Mononuclear cell (primary cell): ENCODE measurements around the gene NOP9. TPM values are rescaled to one million over a fixed set of nuclear protein-coding genes. Genes with fewer than 3 reads are reported as not detected.

Source experiments
- H3K27me3 ChIP-seq: 2 replicates; pipeline ENCODE4 v1.6.0; 2011; ENCODE audit warnings: low read length, control low read depth; ENCODE audit not compliant: insufficient read depth
- H3K4me1 ChIP-seq: 2 replicates; pipeline ENCODE4 v1.5.1; 2011; ENCODE audit warnings: mild to moderate bottlenecking, low read length, control low read depth; ENCODE audit not compliant: insufficient read depth
- H3K4me3 ChIP-seq: 2 replicates; pipeline ENCODE4 v1.5.1; 2011; ENCODE audit warnings: mild to moderate bottlenecking, low read length, moderate library complexity
- H3K9me3 ChIP-seq: 2 replicates; pipeline ENCODE4 v1.5.1; 2011; ENCODE audit warnings: low read depth, mild to moderate bottlenecking, control low read depth, low read length
- total RNA-seq: library from RNA; depleted of rRNA; stranded (reverse); fragments of >200 nt; gene quantifications from one replicate; pipeline ENCODE4 v1.2.3, GENCODE V29; 2012

Gene NOP9
- total RNA-seq, 1 donor = 11.2 TPM

GRCh38 chr14:24271134-24271833 is 28.4 kb upstream of the NOP9 start, which contains the start of gene RABGGTA:
RABGGTA (minus strand) TSS chr14:24271597; CDS start chr14:24271115, 482 bp downstream.
- H3K9me3 ChIP-seq = no peaks in the 10 kb centered on the region
- H3K4me3 ChIP-seq = peak within 1 kb of the TSS; percentile 92
- peaks cover 54% of the 10 kb centered on the region for H3K4me1 ChIP-seq
- no peaks in the 10 kb centered on the region for H3K27me3 ChIP-seq

GRCh38 chr14:24271834-24272263 is 27.8 kb upstream of the NOP9 start:
- Histone ChIP-seq H3K27me3 (no peaks in the 10 kb centered on the region), H3K4me3 (peak overlapping the region; percentile 92), H3K4me1 (peaks cover 60% of the 10 kb centered on the region), H3K9me3 (no peaks in the 10 kb centered on the region)

GRCh38 chr14:24272467-24272866 is 27.2 kb upstream of the NOP9 start:
- Histone ChIP-seq H3K4me3 (no peak overlapping the region), H3K9me3 (no peaks in the 10 kb centered on the region), H3K27me3 (no peaks in the 10 kb centered on the region), H3K4me1 (peaks cover 66% of the 10 kb centered on the region)

- Histone ChIP-seq H3K9me3 (no peaks in the 10 kb centered on the region), H3K4me1 (peaks cover 76% of the 10 kb centered on the region), H3K27me3 (no peaks in the 10 kb centered on the region), H3K4me3 (no peak overlapping the region)
Observed at GRCh38 chr14:24273422-24273998, 26.1 kb upstream of the NOP9 start.

- Histone ChIP-seq H3K4me1 (peaks cover 82% of the 10 kb centered on the region), H3K4me3 (no peak overlapping the region), H3K27me3 (no peaks in the 10 kb centered on the region), H3K9me3 (no peaks in the 10 kb centered on the region)
Observed at GRCh38 chr14:24274101-24274543, 25.5 kb upstream of the NOP9 start.

- no peak overlapping the region for H3K4me3 ChIP-seq
- H3K4me1 ChIP-seq = peaks cover 100% of the 10 kb centered on the region
Observed at GRCh38 chr14:24277071-24277470, 22.6 kb upstream of the NOP9 start.

GRCh38 chr14:24277606-24278321 is 21.9 kb upstream of the NOP9 start:
- Histone ChIP-seq H3K27me3 (no peaks in the 10 kb centered on the region), H3K4me1 (peaks cover 100% of the 10 kb centered on the region), H3K9me3 (no peaks in the 10 kb centered on the region), H3K4me3 (no peak overlapping the region)

More at GRCh38 chr14:24277071-24277470, 22.6 kb upstream of the NOP9 start:
- Histone ChIP-seq H3K9me3 (no peaks in the 10 kb centered on the region), H3K27me3 (no peaks in the 10 kb centered on the region)

GRCh38 chr14:24278424-24278823 is 21.2 kb upstream of the NOP9 start:
- Histone ChIP-seq H3K4me1 (peaks cover 94% of the 10 kb centered on the region), H3K27me3 (no peaks in the 10 kb centered on the region), H3K9me3 (no peaks in the 10 kb centered on the region), H3K4me3 (no peak overlapping the region)

- Histone ChIP-seq H3K27me3 (no peaks in the 10 kb centered on the region), H3K9me3 (no peaks in the 10 kb centered on the region), H3K4me1 (peaks cover 82% of the 10 kb centered on the region), H3K4me3 (no peak overlapping the region)
Observed at GRCh38 chr14:24279301-24280186, 20.1 kb upstream of the NOP9 start.

GRCh38 chr14:24280797-24281460 is 18.7 kb upstream of the NOP9 start:
- Histone ChIP-seq H3K9me3 (no peaks in the 10 kb centered on the region), H3K4me1 (peaks cover 69% of the 10 kb centered on the region), H3K27me3 (no peaks in the 10 kb centered on the region), H3K4me3 (no peak overlapping the region)

GRCh38 chr14:24281636-24282035 is 18.0 kb upstream of the NOP9 start:
- H3K27me3 ChIP-seq = no peaks in the 10 kb centered on the region
- peaks cover 62% of the 10 kb centered on the region for H3K4me1 ChIP-seq
- H3K4me3 ChIP-seq = no peak overlapping the region
- H3K9me3 ChIP-seq = no peaks in the 10 kb centered on the region

- Histone ChIP-seq H3K4me1 (peaks cover 51% of the 10 kb centered on the region), H3K4me3 (no peak overlapping the region), H3K27me3 (no peaks in the 10 kb centered on the region), H3K9me3 (no peaks in the 10 kb centered on the region)
Observed at GRCh38 chr14:24282736-24283135, 16.9 kb upstream of the NOP9 start.

- Histone ChIP-seq H3K9me3 (no peaks in the 10 kb centered on the region), H3K4me1 (peaks cover 39% of the 10 kb centered on the region), H3K4me3 (no peak overlapping the region), H3K27me3 (no peaks in the 10 kb centered on the region)
Observed at GRCh38 chr14:24283796-24284460, 15.7 kb upstream of the NOP9 start.
